WTC11 (cell line): Measurements from ENCODE around the gene TBX2. TPM values are rescaled to one million over a fixed set of nuclear protein-coding genes. Genes with fewer than 3 reads are reported as not detected.

Source experiments
- ATAC-seq: fragments of 200-7000 bp; cut with Tn5 transposase; 2 replicates; pipeline ENCODE4 v1.10.0; 2021; ENCODE audit warnings: mild to moderate bottlenecking, moderate library complexity
- CTCF ChIA-PET: fragments of 300-600 bp; sonication (Branson Sonifier 250); formaldehyde crosslinking; loops from one replicate; lab custom pipeline; 2021; ENCODE audit warnings: antibody characterized with exemption; lab: Charles Lee
- POLR2A ChIA-PET: fragments of 350-600 bp; sonication (Branson Sonifier 250); formaldehyde crosslinking; loops from one replicate; lab custom pipeline; 2021; ENCODE audit warnings: antibody characterized with exemption; lab: Charles Lee
- DNase-seq: peaks from one replicate; pipeline ENCODE4 v3.0.0; 2021; ENCODE audit warnings: low spot score
- H3K27ac Mint-ChIP-seq: 2 replicates; pipeline ENCODE4 v1.8.0; 2021; ENCODE audit warnings: mixed read lengths
- H3K27me3 Mint-ChIP-seq: 2 replicates; pipeline ENCODE4 v1.8.0; 2021; ENCODE audit warnings: low read depth, mild to moderate bottlenecking, moderate library complexity, mixed read lengths
- H3K36me3 Mint-ChIP-seq: 2 replicates; pipeline ENCODE4 v1.8.0; 2021; ENCODE audit warnings: mixed read lengths
- H3K4me1 Mint-ChIP-seq: 2 replicates; pipeline ENCODE4 v1.8.0; 2022; ENCODE audit warnings: mixed read lengths
- H3K4me3 Mint-ChIP-seq: 2 replicates; pipeline ENCODE4 v1.8.0; 2021; ENCODE audit warnings: mild to moderate bottlenecking, moderate library complexity, mixed read lengths
- H3K9me3 Mint-ChIP-seq: 2 replicates; pipeline ENCODE4 v1.8.0; 2021; ENCODE audit warnings: mixed read lengths
- ATF3 ChIP-seq: sonication (generic); formaldehyde crosslinking; conservative IDR thresholded peaks from 2 replicates; pipeline ENCODE4 v1.8.1; 2022; ENCODE audit warnings: mild to moderate bottlenecking, missing genetic modification reagents
- CBFB ChIP-seq: sonication (generic); formaldehyde crosslinking; IDR thresholded peaks from 2 replicates; pipeline ENCODE4 v1.8.1; 2022; ENCODE audit warnings: mild to moderate bottlenecking, low read depth, missing genetic modification reagents
- CREM ChIP-seq: sonication (generic); formaldehyde crosslinking; IDR thresholded peaks from 2 replicates; pipeline ENCODE4 v1.8.1; 2022; ENCODE audit warnings: mild to moderate bottlenecking, missing genetic modification reagents, moderate library complexity
- MLX ChIP-seq: sonication (generic); formaldehyde crosslinking; IDR thresholded peaks from 2 replicates; pipeline ENCODE4 v1.8.1; 2023; ENCODE audit warnings: mild to moderate bottlenecking, missing genetic modification reagents, moderate library complexity
- NFE2L1 ChIP-seq: sonication (generic); formaldehyde crosslinking; IDR thresholded peaks from 2 replicates; pipeline ENCODE4 v1.8.1; 2023; ENCODE audit warnings: missing genetic modification reagents
- NR1H2 ChIP-seq: sonication (generic); formaldehyde crosslinking; IDR thresholded peaks from 2 replicates; pipeline ENCODE4 v1.9.0; 2021; ENCODE audit warnings: mild to moderate bottlenecking, moderate library complexity, missing genetic modification reagents
- OVOL2 ChIP-seq: fragments of 250-450 bp; sonication (Bioruptor Pico); IDR thresholded peaks from 2 replicates; pipeline ENCODE4 v1.9.0; 2021; ENCODE audit warnings: mild to moderate bottlenecking, borderline replicate concordance
- PRRX2 ChIP-seq: fragments of 250-450 bp; sonication (Bioruptor Pico); IDR thresholded peaks from 2 replicates; pipeline ENCODE4 v1.8.0; 2021; ENCODE audit warnings: mild to moderate bottlenecking
- RORB ChIP-seq: fragments of 250-450 bp; sonication (Bioruptor Pico); IDR thresholded peaks from 2 replicates; pipeline ENCODE4 v1.9.0; 2021; ENCODE audit warnings: mild to moderate bottlenecking
- SP1 ChIP-seq: sonication (generic); formaldehyde crosslinking; conservative IDR thresholded peaks from 2 replicates; pipeline ENCODE4 v1.8.1; 2022; ENCODE audit warnings: missing genetic modification reagents
- TEAD4 ChIP-seq: sonication (generic); formaldehyde crosslinking; IDR thresholded peaks from 2 replicates; pipeline ENCODE4 v1.8.0; 2022; ENCODE audit warnings: mild to moderate bottlenecking, missing genetic modification reagents
- USF2 ChIP-seq: sonication (generic); formaldehyde crosslinking; IDR thresholded peaks from 2 replicates; pipeline ENCODE4 v1.8.1; 2023; ENCODE audit warnings: mild to moderate bottlenecking, missing genetic modification reagents, moderate library complexity
- ZNF121 ChIP-seq: sonication (generic); formaldehyde crosslinking; IDR thresholded peaks from 2 replicates; pipeline ENCODE4 v1.8.0; 2023; ENCODE audit warnings: missing genetic modification reagents
- ZNF219 ChIP-seq: sonication (generic); formaldehyde crosslinking; IDR thresholded peaks from 2 replicates; pipeline ENCODE4 v1.8.0; 2023; ENCODE audit warnings: missing genetic modification reagents, mild to moderate bottlenecking, borderline replicate concordance
- ZNF416 ChIP-seq: fragments of 250-450 bp; sonication (Bioruptor Pico); IDR thresholded peaks from 2 replicates; pipeline ENCODE4 v1.9.0; 2021; ENCODE audit warnings: mild to moderate bottlenecking, inconsistent platforms
- ZNF512 ChIP-seq: sonication (generic); formaldehyde crosslinking; IDR thresholded peaks from 2 replicates; pipeline ENCODE4 v1.8.1; 2022; ENCODE audit warnings: missing genetic modification reagents, borderline replicate concordance
- total RNA-seq: library from RNA; stranded (reverse); gene quantifications from 3 replicates; pipeline ENCODE4 v1.2.3, GENCODE V29; 2021
- TF ChIP-seq, protein P1 (sequence below): sonication (generic); formaldehyde crosslinking; IDR thresholded peaks from 2 replicates; pipeline ENCODE4 v1.8.1; 2022; ENCODE audit warnings: low read depth, mild to moderate bottlenecking, moderate library complexity, missing genetic modification reagents, borderline replicate concordance
- TF ChIP-seq, protein P2 (sequence below): sonication (generic); formaldehyde crosslinking; IDR thresholded peaks from 2 replicates; pipeline ENCODE4 v1.8.1; 2022; ENCODE audit warnings: low read depth, missing genetic modification reagents, borderline replicate concordance
- TF ChIP-seq, protein P3 (sequence below): sonication (generic); formaldehyde crosslinking; IDR thresholded peaks from 2 replicates; pipeline ENCODE4 v1.8.0; 2023; ENCODE audit warnings: mild to moderate bottlenecking, missing genetic modification reagents
- TF ChIP-seq, protein P4 (sequence below): sonication (generic); formaldehyde crosslinking; IDR thresholded peaks from 2 replicates; pipeline ENCODE4 v1.8.1; 2022; ENCODE audit warnings: mild to moderate bottlenecking, moderate library complexity, missing genetic modification reagents

Gene TBX2
- total RNA-seq, 1 experiment from 2014 or later: 0.09 TPM

GRCh38 chr17:61400066-61400716 is 548 bp downstream of the TBX2 start:
- TF ChIP-seq, protein P1, sequence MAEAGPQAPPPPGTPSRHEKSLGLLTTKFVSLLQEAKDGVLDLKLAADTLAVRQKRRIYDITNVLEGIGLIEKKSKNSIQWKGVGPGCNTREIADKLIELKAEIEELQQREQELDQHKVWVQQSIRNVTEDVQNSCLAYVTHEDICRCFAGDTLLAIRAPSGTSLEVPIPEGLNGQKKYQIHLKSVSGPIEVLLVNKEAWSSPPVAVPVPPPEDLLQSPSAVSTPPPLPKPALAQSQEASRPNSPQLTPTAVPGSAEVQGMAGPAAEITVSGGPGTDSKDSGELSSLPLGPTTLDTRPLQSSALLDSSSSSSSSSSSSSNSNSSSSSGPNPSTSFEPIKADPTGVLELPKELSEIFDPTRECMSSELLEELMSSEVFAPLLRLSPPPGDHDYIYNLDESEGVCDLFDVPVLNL (CRISPR knock-in tag): no peak
- TF ChIP-seq OVOL2 (no peak), CBFB (CRISPR knock-in tag) (no peak), ZNF416 (CRISPR knock-in tag) (no peak), TEAD4 (CRISPR knock-in tag) (no peak), NR1H2 (no peak), MLX (CRISPR knock-in tag) (no peak), ZNF121 (CRISPR knock-in tag) (no peak)
- TF ChIP-seq, protein P2, sequence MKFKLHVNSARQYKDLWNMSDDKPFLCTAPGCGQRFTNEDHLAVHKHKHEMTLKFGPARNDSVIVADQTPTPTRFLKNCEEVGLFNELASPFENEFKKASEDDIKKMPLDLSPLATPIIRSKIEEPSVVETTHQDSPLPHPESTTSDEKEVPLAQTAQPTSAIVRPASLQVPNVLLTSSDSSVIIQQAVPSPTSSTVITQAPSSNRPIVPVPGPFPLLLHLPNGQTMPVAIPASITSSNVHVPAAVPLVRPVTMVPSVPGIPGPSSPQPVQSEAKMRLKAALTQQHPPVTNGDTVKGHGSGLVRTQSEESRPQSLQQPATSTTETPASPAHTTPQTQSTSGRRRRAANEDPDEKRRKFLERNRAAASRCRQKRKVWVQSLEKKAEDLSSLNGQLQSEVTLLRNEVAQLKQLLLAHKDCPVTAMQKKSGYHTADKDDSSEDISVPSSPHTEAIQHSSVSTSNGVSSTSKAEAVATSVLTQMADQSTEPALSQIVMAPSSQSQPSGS (CRISPR knock-in tag): no peak
- DNase-seq: peak; percentile 39
- Mint-ChIP-seq H3K9me3 (no peaks in the 10 kb centered on the region), H3K4me1 (peaks cover 44% of the 10 kb centered on the region), H3K27ac (no peak overlapping the region), H3K27me3 (peaks cover 95% of the 10 kb centered on the region), H3K36me3 (no peaks in the 10 kb centered on the region), H3K4me3 (peak overlapping the region; percentile 49; the same call in 1 of the 2 replicates)
- ChIA-PET CTCF (interaction anchor here (0.6 to 4.2 kb wide), 5 partner anchors 10 to 1625 kb away, joined by 3 to 37 read pairs (median 5); no protein-coding TSS in a partner anchor), POLR2A (no interaction called here)
- no peak for ATAC-seq

DNA sequence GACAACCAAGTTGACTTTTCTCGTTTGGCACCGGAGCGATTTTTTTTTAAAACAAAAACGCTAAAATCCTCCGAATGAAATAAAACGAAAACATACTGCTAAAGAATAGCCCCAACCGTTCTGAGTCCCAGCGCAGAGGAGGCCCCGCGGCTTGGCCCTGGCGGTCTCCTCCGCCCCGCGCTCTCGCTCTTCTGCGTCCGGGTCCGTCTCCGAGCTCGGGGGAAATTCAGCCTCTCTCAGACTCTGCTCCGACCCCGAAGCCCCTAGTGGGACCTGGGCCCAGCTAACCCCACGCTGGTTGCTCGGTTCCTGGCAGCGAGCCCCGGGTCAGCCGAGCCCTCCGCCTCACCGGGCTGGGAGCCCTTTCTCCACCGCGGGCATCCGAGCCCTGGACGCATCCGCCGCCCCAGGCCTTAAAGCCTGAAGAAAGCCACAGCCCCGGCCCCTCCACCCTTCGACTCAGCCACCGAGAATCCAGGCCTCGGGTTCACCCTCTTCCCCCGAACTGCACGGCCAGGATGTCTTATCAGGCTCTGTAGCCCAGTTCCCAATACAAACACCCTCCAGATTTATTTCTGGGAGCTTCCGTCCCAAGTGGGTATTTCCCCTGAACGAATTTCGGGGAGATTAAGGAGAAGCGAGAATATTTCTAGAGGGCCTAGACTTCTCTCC is 1.2 kb downstream of the TBX2 start:
- TF ChIP-seq SP1 (CRISPR knock-in tag) (no peak), RORB (no peak), OVOL2 (no peak), ZNF512 (no peak)
- POLR2A ChIA-PET: no interaction called here
- Mint-ChIP-seq H3K4me3 (peak overlapping the region; percentile 49), H3K27me3 (peaks cover 95% of the 10 kb centered on the region), H3K36me3 (no peaks in the 10 kb centered on the region), H3K4me1 (peaks cover 39% of the 10 kb centered on the region), H3K27ac (no peak overlapping the region), H3K9me3 (no peaks in the 10 kb centered on the region)
- ATAC-seq (no peak), DNase-seq (no peak)
- CTCF ChIA-PET: interaction anchor here (2.8 to 4.2 kb wide), 2 partner anchors 10 to 429 kb away, joined by 8 to 37 read pairs; no protein-coding TSS in a partner anchor

GRCh38 chr17:61401389-61402072 is 1.9 kb downstream of the TBX2 start:
- Mint-ChIP-seq H3K4me3 (peak overlapping the region; percentile 49; the same call in 1 of the 2 replicates), H3K36me3 (no peaks in the 10 kb centered on the region), H3K27me3 (peaks cover 95% of the 10 kb centered on the region), H3K9me3 (no peaks in the 10 kb centered on the region), H3K27ac (no peak overlapping the region), H3K4me1 (peaks cover 38% of the 10 kb centered on the region)
- ChIA-PET CTCF (interaction anchor here (2.8 to 4.2 kb wide), 2 partner anchors 9 to 430 kb away, joined by 8 to 37 read pairs; no protein-coding TSS in a partner anchor), POLR2A (interaction anchor here (0.5 kb wide), 1 partner anchor 150 kb away, joined by 3 read pairs; no protein-coding TSS in a partner anchor)
- no peak for ATAC-seq
- DNase-seq: no peak
- TF ChIP-seq PRRX2 (CRISPR knock-in tag) (no peak), ATF3 (CRISPR knock-in tag) (no peak), CREM (CRISPR knock-in tag) (no peak), NFE2L1 (no peak), USF2 (CRISPR knock-in tag) (no peak), ZNF416 (CRISPR knock-in tag) (no peak), ZNF219 (CRISPR knock-in tag) (no peak)
- TF ChIP-seq, protein P3, sequence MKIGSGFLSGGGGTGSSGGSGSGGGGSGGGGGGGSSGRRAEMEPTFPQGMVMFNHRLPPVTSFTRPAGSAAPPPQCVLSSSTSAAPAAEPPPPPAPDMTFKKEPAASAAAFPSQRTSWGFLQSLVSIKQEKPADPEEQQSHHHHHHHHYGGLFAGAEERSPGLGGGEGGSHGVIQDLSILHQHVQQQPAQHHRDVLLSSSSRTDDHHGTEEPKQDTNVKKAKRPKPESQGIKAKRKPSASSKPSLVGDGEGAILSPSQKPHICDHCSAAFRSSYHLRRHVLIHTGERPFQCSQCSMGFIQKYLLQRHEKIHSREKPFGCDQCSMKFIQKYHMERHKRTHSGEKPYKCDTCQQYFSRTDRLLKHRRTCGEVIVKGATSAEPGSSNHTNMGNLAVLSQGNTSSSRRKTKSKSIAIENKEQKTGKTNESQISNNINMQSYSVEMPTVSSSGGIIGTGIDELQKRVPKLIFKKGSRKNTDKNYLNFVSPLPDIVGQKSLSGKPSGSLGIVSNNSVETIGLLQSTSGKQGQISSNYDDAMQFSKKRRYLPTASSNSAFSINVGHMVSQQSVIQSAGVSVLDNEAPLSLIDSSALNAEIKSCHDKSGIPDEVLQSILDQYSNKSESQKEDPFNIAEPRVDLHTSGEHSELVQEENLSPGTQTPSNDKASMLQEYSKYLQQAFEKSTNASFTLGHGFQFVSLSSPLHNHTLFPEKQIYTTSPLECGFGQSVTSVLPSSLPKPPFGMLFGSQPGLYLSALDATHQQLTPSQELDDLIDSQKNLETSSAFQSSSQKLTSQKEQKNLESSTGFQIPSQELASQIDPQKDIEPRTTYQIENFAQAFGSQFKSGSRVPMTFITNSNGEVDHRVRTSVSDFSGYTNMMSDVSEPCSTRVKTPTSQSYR (CRISPR knock-in tag): no peak
- TF ChIP-seq, protein P4, sequence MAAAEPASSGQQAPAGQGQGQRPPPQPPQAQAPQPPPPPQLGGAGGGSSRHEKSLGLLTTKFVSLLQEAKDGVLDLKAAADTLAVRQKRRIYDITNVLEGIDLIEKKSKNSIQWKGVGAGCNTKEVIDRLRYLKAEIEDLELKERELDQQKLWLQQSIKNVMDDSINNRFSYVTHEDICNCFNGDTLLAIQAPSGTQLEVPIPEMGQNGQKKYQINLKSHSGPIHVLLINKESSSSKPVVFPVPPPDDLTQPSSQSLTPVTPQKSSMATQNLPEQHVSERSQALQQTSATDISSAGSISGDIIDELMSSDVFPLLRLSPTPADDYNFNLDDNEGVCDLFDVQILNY (CRISPR knock-in tag): no peak
